SH-SY5Y (cell line): Measurements from ENCODE around the gene ANKRD37.

Source experiments
- GATA2 ChIP-seq: IDR thresholded peaks from 2 replicates; pipeline ENCODE4 v1.6.1; 2011; ENCODE audit warnings: mild to moderate bottlenecking, low read depth, low read length
- GATA3 ChIP-seq: IDR thresholded peaks from 2 replicates; pipeline ENCODE4 v1.6.1; 2011; ENCODE audit warnings: low read depth, mild to moderate bottlenecking, low read length, moderate library complexity

GRCh38 chr4:185358514-185358913 is 38.1 kb upstream of the ANKRD37 start:
- TF ChIP-seq GATA2: no peak
- no peak for TF ChIP-seq GATA3
